Activated T-cell treated with anti-CD3 and anti-CD28 coated beads, Interleukin-2, amount 50 U/mL, for 72 hours (primary cell): Measurements from ENCODE around the gene TLL1. TPM values are rescaled to one million over a fixed set of nuclear protein-coding genes. Genes with fewer than 3 reads are reported as not detected.

Source experiments
- ATAC-seq, 2 donors: fragments of 150-1000 bp; cut with Tn5 transposase; replicated peaks in 1 of 2; 2 replicates each; pipeline ENCODE4 v1.10.0; 2021; ENCODE audit warnings: moderate library complexity in 2 of 2, mild to moderate bottlenecking in 1 of 2
- DNase-seq, 2 donors: peaks; one replicate each; pipeline ENCODE4 v3.0.0; 2021 to 2022; ENCODE audit warnings: mixed read lengths in 1 of 2
- H3K27ac Mint-ChIP-seq: one replicate; pipeline ENCODE4 v1.8.0; 2022; ENCODE audit warnings: mild to moderate bottlenecking, moderate library complexity, mixed read lengths
- H3K27me3 Mint-ChIP-seq: one replicate; pipeline ENCODE4 v1.8.0; 2022; ENCODE audit warnings: low read depth, mixed read lengths
- H3K36me3 Mint-ChIP-seq, 2 donors: one replicate each; pipeline ENCODE4 v1.8.0; 2022; ENCODE audit warnings: mixed read lengths in 2 of 2, mild to moderate bottlenecking in 1 of 2; ENCODE audit not compliant: insufficient read depth in 2 of 2
- H3K4me1 Mint-ChIP-seq: one replicate; pipeline ENCODE4 v1.8.0; 2022; ENCODE audit warnings: low read depth, mixed read lengths
- H3K4me3 Mint-ChIP-seq, 2 donors: one replicate each; pipeline ENCODE4 v1.8.0; 2022; ENCODE audit warnings: mild to moderate bottlenecking in 2 of 2, mixed read lengths in 2 of 2, moderate library complexity in 2 of 2
- H3K9me3 Mint-ChIP-seq, 2 donors: one replicate each; pipeline ENCODE4 v1.8.0; 2022; ENCODE audit warnings: mixed read lengths in 2 of 2
- total RNA-seq, 2 donors: library from RNA; stranded (reverse); gene quantifications; one replicate each; pipeline ENCODE4 v1.2.3, GENCODE V29; 2022

The TLL1 gene
- total RNA-seq, 2 donors from 2014 or later: not detected

DNA sequence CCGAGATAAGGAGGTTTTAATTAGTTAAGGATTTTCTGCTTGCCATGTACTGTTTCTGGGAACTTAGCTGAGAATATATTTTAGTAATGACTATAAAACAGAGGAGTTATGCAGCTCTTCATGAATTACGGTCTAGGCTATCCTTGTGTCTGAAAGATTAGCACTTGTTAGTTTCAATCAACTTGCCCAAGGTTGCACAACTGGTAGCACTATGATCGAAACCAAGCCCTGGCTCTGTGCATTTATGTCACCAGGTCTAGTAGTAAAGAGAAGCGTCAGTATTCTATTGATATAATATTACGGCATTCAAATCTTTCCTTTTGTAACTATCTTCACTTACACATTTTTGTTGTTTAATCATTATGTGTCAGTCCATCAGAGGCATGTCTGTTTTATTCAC is 176.0 kb downstream of the TLL1 start:
- no peak for ATAC-seq

DNA sequence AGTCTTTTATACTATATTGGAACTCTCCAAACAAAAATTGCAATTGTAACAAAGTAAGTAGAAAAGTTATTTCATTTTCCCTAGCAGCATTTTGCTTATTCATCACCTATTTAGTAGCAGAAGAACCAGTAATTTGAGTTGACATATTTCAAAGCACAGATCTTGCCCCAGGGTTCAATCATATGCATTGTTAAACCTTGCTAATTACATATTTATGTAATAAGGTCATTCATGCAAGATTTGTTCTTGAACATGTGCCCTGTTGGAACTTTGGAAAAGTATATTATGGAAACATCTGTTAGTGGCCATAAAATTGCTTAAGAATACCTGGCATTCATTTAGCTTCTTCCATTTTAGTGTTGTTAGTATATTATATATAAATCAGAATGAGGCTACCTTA is 191.7 kb downstream of the TLL1 start:
- Mint-ChIP-seq H3K9me3 (no peaks in the 10 kb centered on the region), H3K27me3 (no peaks in the 10 kb centered on the region), H3K4me3 (no peak overlapping the region), H3K4me1 (no peaks in the 10 kb centered on the region), H3K27ac (no peak overlapping the region), H3K36me3 (no peaks in the 10 kb centered on the region)
- DNase-seq (no peak), ATAC-seq (no peak)

More for the DNA sequence above, 176.0 kb downstream of the TLL1 start:
- H3K36me3 Mint-ChIP-seq: no peaks in the 10 kb centered on the region
- H3K9me3 Mint-ChIP-seq: peaks cover 0 to 1% of the 10 kb centered on the region in 2 donors
- DNase-seq: no peak
- no peaks in the 10 kb centered on the region for H3K27me3 Mint-ChIP-seq
- no peaks in the 10 kb centered on the region for H3K4me1 Mint-ChIP-seq
- H3K4me3 Mint-ChIP-seq: no peak overlapping the region
- H3K27ac Mint-ChIP-seq: no peak overlapping the region

DNA sequence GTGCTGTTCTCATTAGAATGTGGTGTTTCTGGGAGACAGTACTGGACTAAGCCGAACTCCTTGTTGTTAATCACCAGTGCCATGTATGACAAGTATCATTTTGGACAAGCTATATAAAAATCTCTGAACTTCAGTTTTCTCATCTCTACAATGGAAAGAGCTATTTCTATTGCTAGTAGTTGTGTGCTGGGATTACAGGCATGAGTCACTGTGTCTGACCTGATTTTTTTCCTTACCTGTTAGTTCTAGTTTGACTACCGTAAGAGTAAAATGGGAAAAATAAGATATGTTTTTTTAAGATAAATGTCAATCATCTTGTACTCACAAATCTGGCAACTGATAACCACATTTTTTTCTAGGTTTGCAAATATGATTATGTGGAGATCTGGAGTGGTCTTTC is 192.3 kb downstream of the TLL1 start:
- no peaks in the 10 kb centered on the region for H3K9me3 Mint-ChIP-seq
- ATAC-seq (no peak), DNase-seq (no peak)
- H3K27me3 Mint-ChIP-seq: no peaks in the 10 kb centered on the region
- H3K4me3 Mint-ChIP-seq: no peak overlapping the region
- H3K4me1 Mint-ChIP-seq: no peaks in the 10 kb centered on the region
- no peaks in the 10 kb centered on the region for H3K36me3 Mint-ChIP-seq
- no peak overlapping the region for H3K27ac Mint-ChIP-seq

DNA sequence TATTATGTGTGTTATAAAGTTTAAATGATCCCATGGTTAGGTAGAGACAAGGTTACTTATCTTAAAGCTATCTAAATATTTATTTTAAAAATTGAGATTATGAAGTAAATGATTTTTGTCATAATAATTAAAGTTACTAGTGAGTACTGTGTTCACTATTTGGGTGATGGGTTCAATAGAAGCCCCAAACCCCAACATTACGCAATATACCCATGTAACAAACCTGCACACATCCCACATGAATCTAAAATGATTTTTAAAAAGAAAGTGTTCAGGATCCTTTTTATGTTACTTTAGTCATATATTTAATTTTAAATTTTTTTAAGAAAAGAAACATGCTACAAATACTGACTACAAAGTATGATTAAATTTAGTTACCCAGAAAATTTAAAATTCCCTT is 193.9 kb downstream of the TLL1 start:
- DNase-seq (no peak), ATAC-seq (no peak)
- Mint-ChIP-seq H3K27me3 (no peaks in the 10 kb centered on the region), H3K27ac (no peak overlapping the region), H3K4me3 (no peak overlapping the region), H3K4me1 (no peaks in the 10 kb centered on the region), H3K9me3 (no peaks in the 10 kb centered on the region), H3K36me3 (no peaks in the 10 kb centered on the region)

DNA sequence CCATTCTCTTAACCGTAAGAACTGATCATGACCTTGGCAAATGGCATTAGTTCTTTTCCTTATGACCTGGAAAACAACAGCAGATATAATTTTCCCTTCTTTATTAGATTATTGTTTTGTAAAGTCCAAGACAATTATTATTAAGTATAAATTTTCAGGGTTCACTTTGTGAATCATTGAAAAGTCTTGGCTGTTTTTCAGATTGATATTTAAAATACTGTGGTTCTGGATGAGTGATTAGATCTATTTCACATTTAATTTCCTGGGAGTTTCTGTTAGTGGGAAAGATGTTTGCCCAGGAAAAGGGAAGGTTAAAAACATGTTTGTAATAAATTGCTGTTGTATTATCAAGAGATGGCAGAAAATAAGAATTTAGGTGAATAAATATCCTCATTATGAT is 194.9 kb downstream of the TLL1 start:
- no peaks in the 10 kb centered on the region for H3K4me1 Mint-ChIP-seq
- H3K36me3 Mint-ChIP-seq: no peaks in the 10 kb centered on the region
- DNase-seq (no peak), ATAC-seq (no peak)
- H3K27ac Mint-ChIP-seq: no peak overlapping the region
- no peaks in the 10 kb centered on the region for H3K27me3 Mint-ChIP-seq
- no peak overlapping the region for H3K4me3 Mint-ChIP-seq
- H3K9me3 Mint-ChIP-seq: no peaks in the 10 kb centered on the region

DNA sequence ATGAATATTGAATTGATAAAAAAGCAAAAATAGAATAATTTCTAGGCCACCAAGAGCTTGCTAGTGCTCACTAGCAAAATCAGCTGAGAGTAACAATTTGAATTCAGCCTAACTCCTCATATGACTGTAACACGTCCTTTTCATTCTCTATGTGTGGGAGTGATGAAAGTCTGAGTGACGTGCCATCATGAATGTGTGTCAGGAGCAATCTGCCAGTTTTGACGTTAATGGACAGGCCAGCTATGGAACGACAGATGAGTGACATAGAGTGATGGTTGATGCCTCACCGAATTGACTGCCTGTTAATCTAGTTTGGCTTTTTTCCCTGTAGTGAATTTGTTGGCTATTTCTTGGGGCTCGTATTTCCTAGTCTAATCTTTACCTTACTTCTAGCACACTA is 200.7 kb downstream of the TLL1 start:
- no peaks in the 10 kb centered on the region for H3K27me3 Mint-ChIP-seq
- no peaks in the 10 kb centered on the region for H3K4me1 Mint-ChIP-seq
- no peak overlapping the region for H3K4me3 Mint-ChIP-seq
- DNase-seq (no peak), ATAC-seq (no peak)
- H3K27ac Mint-ChIP-seq: no peak overlapping the region
- no peaks in the 10 kb centered on the region for H3K36me3 Mint-ChIP-seq
- no peaks in the 10 kb centered on the region for H3K9me3 Mint-ChIP-seq

DNA sequence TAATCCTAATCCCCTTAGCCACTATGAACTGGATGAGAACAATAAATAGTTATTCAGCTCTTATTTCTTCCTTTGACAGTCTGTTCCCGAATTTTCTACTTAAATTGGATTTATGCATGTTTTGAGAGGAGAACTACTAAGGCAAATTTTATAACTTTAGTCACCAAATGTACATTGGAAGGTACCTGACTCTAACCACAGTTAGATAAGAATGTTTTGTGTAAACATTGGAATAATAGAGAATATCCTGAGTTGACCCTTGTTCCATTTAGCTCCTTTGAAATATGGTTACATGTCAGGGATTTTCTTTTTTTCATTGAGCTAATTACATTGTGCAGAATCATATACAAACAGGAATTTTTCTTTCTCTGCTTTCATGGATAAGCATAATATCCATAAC is 202.6 kb downstream of the TLL1 start:
- ATAC-seq (no peak), DNase-seq (no peak)
- Mint-ChIP-seq H3K4me3 (no peak overlapping the region), H3K27me3 (no peaks in the 10 kb centered on the region), H3K9me3 (peaks cover 0 to 2% of the 10 kb centered on the region in 2 donors), H3K4me1 (no peaks in the 10 kb centered on the region), H3K27ac (no peak overlapping the region), H3K36me3 (no peaks in the 10 kb centered on the region)

DNA sequence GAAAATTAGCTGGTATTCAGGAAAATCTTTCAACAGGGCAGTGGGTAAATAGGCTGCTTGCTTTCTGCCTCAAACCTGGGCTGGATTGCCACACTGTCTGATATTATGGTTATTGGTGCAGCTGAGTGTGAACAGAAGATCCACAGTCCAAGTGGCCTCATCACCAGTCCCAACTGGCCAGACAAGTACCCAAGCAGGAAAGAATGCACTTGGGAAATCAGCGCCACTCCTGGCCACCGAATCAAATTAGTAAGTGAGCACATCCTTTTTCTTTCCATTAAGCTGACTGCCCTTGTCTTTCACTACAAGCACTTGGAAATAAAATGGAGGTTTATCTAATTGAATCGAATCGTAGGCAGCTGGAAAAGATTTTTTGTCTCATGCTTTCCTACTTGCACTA is 204.7 kb downstream of the TLL1 start:
- peaks cover 0 to 8% of the 10 kb centered on the region in 2 donors for H3K9me3 Mint-ChIP-seq
- H3K27ac Mint-ChIP-seq: no peak overlapping the region
- no peak overlapping the region for H3K4me3 Mint-ChIP-seq
- H3K4me1 Mint-ChIP-seq: no peaks in the 10 kb centered on the region
- no peak for ATAC-seq
- H3K36me3 Mint-ChIP-seq: no peaks in the 10 kb centered on the region
- no peaks in the 10 kb centered on the region for H3K27me3 Mint-ChIP-seq
- no peak for DNase-seq

DNA sequence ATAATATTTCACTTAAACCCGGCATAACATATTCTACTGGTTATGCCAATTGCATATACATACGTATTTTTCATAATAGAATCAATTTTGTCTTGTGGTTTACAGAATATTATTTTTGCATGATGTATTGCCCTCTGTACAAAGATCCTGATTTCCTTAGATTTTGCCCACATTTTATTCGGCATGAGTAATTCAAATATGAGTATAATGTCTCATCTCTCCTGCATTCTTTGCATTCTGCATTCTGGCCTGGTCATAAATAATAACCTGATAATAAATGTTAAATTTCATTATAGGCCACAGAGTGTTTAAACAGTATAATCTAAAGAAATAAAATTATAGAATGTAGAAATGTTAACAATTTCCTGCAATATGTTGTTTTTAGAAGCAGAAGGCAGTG is 205.3 kb downstream of the TLL1 start:
- Mint-ChIP-seq H3K36me3 (no peaks in the 10 kb centered on the region), H3K4me1 (no peaks in the 10 kb centered on the region), H3K27ac (no peak overlapping the region), H3K4me3 (no peak overlapping the region), H3K27me3 (no peaks in the 10 kb centered on the region), H3K9me3 (peaks cover 0 to 8% of the 10 kb centered on the region in 2 donors)
- DNase-seq: no peak
- ATAC-seq: no peak

DNA sequence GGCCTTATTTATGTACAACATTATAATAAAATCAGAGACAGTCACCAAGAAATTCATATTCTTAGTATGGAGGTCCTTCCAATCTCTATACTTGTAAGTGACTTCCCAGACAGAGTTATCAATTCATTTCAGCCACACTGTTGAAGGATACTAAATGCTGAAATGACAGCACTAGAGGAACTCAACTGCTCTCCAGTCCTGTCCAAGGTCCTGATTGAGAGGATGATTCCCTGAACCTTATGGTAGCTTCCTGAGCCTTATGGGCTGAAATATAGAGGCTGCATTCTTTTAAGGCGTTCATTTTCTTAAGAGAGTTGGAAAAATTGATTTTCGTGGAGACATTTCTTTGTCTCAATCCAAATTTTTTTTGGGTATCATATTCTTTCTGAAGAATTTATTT is 205.9 kb downstream of the TLL1 start:
- DNase-seq (no peak), ATAC-seq (no peak)
- H3K4me3 Mint-ChIP-seq: no peak overlapping the region
- no peaks in the 10 kb centered on the region for H3K4me1 Mint-ChIP-seq
- no peaks in the 10 kb centered on the region for H3K36me3 Mint-ChIP-seq
- peaks cover 0 to 8% of the 10 kb centered on the region in 2 donors for H3K9me3 Mint-ChIP-seq
- H3K27me3 Mint-ChIP-seq: no peaks in the 10 kb centered on the region
- H3K27ac Mint-ChIP-seq: no peak overlapping the region

DNA sequence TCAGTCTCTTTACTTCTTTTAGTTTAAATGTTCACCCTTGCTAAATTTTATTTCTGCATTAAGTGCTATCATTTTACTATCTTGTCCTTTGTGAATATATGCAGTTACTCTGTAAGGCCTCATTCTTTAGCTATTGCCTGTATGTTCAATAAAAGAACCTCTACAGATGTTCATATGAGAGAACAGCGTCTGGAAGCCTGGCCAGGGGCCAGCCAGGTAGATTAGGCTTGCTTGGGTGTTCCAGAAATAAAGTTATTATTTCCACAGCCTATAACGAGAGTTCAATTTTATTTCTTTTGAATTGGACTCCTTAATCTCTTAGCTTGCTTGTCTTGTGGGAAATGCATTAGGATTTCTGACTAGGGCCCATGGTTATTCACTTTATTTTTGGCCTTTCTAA is 214.5 kb downstream of the TLL1 start:
- Mint-ChIP-seq H3K4me3 (no peak overlapping the region), H3K27ac (no peak overlapping the region), H3K4me1 (no peaks in the 10 kb centered on the region), H3K27me3 (no peaks in the 10 kb centered on the region), H3K36me3 (no peaks in the 10 kb centered on the region), H3K9me3 (no peaks in the 10 kb centered on the region)
- DNase-seq (no peak), ATAC-seq (no peak)

DNA sequence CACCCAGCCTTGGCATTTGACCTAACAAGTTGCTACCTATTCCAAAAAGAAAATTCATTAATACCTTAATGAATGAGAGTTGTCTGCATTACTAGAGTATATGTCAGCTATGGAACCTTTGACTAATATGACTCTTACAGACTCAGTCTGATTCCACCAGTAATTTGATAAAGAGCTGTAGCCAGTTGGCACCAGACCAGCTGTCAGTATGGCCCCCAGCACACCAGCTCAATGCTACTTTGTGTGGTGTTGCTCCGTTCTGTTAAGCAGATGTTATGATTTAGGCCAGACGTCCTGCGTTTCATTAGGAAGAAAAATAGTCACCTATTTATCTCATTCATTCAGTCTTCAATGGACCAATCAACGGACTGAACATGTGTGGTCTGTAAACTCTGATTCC is 215.5 kb downstream of the TLL1 start:
- H3K27me3 Mint-ChIP-seq: no peaks in the 10 kb centered on the region
- DNase-seq (no peak), ATAC-seq (no peak)
- no peaks in the 10 kb centered on the region for H3K4me1 Mint-ChIP-seq
- no peaks in the 10 kb centered on the region for H3K9me3 Mint-ChIP-seq
- H3K27ac Mint-ChIP-seq: no peak overlapping the region
- H3K36me3 Mint-ChIP-seq: no peaks in the 10 kb centered on the region
- H3K4me3 Mint-ChIP-seq: no peak overlapping the region

DNA sequence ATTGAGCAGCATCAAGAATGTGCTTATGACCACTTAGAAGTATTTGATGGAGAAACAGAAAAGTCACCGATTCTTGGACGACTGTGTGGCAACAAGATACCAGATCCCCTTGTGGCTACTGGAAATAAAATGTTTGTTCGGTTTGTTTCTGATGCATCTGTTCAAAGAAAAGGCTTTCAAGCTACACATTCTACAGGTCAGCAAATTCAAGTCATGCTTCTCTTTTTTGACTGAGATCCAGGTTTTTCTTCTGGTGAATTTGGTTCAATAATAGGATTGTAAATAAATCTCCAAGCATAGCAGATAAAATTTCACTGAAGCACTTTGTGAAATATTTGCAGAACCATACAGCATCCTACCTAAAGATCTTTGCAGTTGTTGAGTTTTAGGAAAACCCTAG is 218.1 kb downstream of the TLL1 start:
- Mint-ChIP-seq H3K4me3 (no peak overlapping the region), H3K9me3 (no peaks in the 10 kb centered on the region), H3K27me3 (no peaks in the 10 kb centered on the region), H3K27ac (no peak overlapping the region), H3K4me1 (no peaks in the 10 kb centered on the region), H3K36me3 (no peaks in the 10 kb centered on the region)
- DNase-seq (no peak), ATAC-seq (no peak)

DNA sequence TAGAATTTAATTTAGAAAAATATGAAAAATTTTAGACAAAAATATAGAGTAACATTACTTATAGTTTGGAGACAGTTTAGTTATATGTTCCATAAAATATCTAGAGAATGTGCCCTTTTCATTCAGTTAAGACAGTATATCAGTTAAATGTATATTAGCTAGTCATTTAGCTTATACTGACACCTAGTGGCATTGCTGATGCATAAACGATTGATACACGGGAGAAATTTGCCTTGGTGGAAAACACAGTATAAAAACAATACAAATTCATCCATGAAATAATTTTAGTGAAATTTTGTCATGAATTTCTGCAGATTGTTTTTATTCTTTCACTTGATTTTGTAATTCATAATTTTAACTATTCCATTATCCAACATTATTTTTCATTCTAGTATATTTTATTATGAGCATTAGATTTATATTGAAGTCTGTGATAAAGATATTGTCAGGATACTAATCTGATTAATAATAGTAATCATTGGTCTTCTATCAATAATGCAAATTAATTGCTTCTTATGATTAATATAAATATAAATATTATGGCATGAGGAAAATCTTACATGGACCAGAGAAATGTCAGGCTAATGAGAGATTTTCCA is 219.0 kb downstream of the TLL1 start:
- DNase-seq (no peak), ATAC-seq (no peak)
- no peak overlapping the region for H3K27ac Mint-ChIP-seq
- no peaks in the 10 kb centered on the region for H3K4me1 Mint-ChIP-seq
- H3K36me3 Mint-ChIP-seq: no peaks in the 10 kb centered on the region
- H3K27me3 Mint-ChIP-seq: no peaks in the 10 kb centered on the region
- H3K9me3 Mint-ChIP-seq: no peaks in the 10 kb centered on the region
- H3K4me3 Mint-ChIP-seq: no peak overlapping the region
